Panc1 (cell line): ENCODE measurements around the gene ESR2. TPM values are rescaled to one million over a fixed set of nuclear protein-coding genes. Genes with fewer than 3 reads are reported as not detected.

ENCODE experiments used
- ATAC-seq: fragments of 200-7000 bp; cut with Tn5 transposase; 2 replicates; pipeline ENCODE4 v1.9.1; 2020; ENCODE audit warnings: mild to moderate bottlenecking, moderate library complexity
- BruUV-seq: library from RNA; stranded (reverse); fragments of 400-500 nt; replicated peaks from 2 replicates; lab custom pipeline; 2021; lab: Mats Ljungman, UMichigan
- CTCF ChIA-PET: fragments of 300-600 bp; sonication (Branson Sonifier 250); formaldehyde crosslinking; loops from one replicate; lab custom pipeline; 2022; ENCODE audit warnings: antibody characterized with exemption; lab: Charles Lee
- POLR2A ChIA-PET: fragments of 300-600 bp; sonication (Branson Sonifier 250); formaldehyde crosslinking; loops from one replicate; lab custom pipeline; 2022; ENCODE audit warnings: antibody characterized with exemption; lab: Charles Lee
- DNase-seq: peaks from one replicate; pipeline ENCODE4 v3.0.0-alpha.2; 2010; ENCODE audit warnings: low read depth, low spot score
- H3K27ac ChIP-seq: 2 replicates; pipeline ENCODE4 v1.5.1; 2011; ENCODE audit warnings: mild to moderate bottlenecking, low read length, inconsistent platforms
- H3K27me3 ChIP-seq: fragments of 200-500 bp; sonication (Bioruptor generic); 2 replicates; pipeline ENCODE4 v1.6.0; 2014; ENCODE audit warnings: low read length, inconsistent platforms; ENCODE audit not compliant: control insufficient read depth, insufficient read depth
- H3K36me3 ChIP-seq: fragments of 200-500 bp; sonication (Bioruptor generic); 2 replicates; pipeline ENCODE4 v1.5.1; 2014; ENCODE audit warnings: inconsistent platforms, mild to moderate bottlenecking, low read length, moderate library complexity; ENCODE audit not compliant: control insufficient read depth, insufficient read depth
- H3K4me1 ChIP-seq: 2 replicates; pipeline ENCODE4 v1.5.1; 2011; ENCODE audit warnings: inconsistent platforms, mild to moderate bottlenecking, low read length, moderate library complexity; ENCODE audit not compliant: control insufficient read depth, insufficient read depth
- H3K4me3 ChIP-seq, 2 experiments: 2 replicates each; pipeline ENCODE4 v1.5.1; 2011 to 2012; ENCODE audit warnings: low read depth in 2 of 2, low read length in 2 of 2, mild to moderate bottlenecking in 2 of 2, inconsistent platforms in 1 of 2, moderate library complexity in 1 of 2
- H3K9me3 ChIP-seq: fragments of 200-500 bp; sonication (Bioruptor generic); 2 replicates; pipeline ENCODE4 v1.5.1; 2014; ENCODE audit warnings: low read depth, mild to moderate bottlenecking, inconsistent platforms, low read length, moderate library complexity; ENCODE audit not compliant: control insufficient read depth, insufficient read depth
- CTCF ChIP-seq: fragments of 450-650 bp; IDR thresholded peaks from 2 replicates; pipeline ENCODE4 v1.5.1; 2017; ENCODE audit warnings: mild to moderate bottlenecking
- POLR2AphosphoS5 ChIP-seq: IDR thresholded peaks from 2 replicates; pipeline ENCODE4 v1.6.1; 2012; ENCODE audit warnings: mild to moderate bottlenecking, low read depth, low read length, moderate library complexity
- SIN3A ChIP-seq: IDR thresholded peaks from 2 replicates; pipeline ENCODE4 v1.6.1; 2012; ENCODE audit warnings: low read depth, mild to moderate bottlenecking, low read length, moderate library complexity, borderline replicate concordance; ENCODE audit not compliant: insufficient read depth
- TCF7L2 ChIP-seq: IDR thresholded peaks from 2 replicates; pipeline ENCODE4 v1.6.1; 2011; ENCODE audit warnings: mild to moderate bottlenecking, low read depth, low read length, inconsistent platforms
- in situ Hi-C: cut with HindIII; loops from 2 replicates; pipeline ENCODE4 v1.10.0; 2016; ENCODE audit warnings: low sequenced_read_pairs, low pct_unique_long_range_greater_than_20kb
- intact Hi-C: fragments of 100-400 bp; cut with micrococcal nuclease; formaldehyde crosslinking; loops from one replicate; pipeline ENCODE4 v1.10.0; 2022; ENCODE audit not compliant: unreplicated experiment
- total RNA-seq: library from RNA; stranded (reverse); gene quantifications from one replicate; pipeline ENCODE4 v1.2.1, GENCODE V29; 2021; ENCODE audit not compliant: unreplicated experiment
- TF ChIP-seq, protein P1 (sequence below), 2 experiments: IDR thresholded peaks; 2 replicates each; pipeline ENCODE4 v1.6.1; 2011 to 2012; ENCODE audit warnings: low read depth in 2 of 2, control low read depth in 1 of 2, low read length in 1 of 2, mild to moderate bottlenecking in 1 of 2, moderate library complexity in 1 of 2; ENCODE audit not compliant: insufficient read depth in 1 of 2

The ESR2 gene
- total RNA-seq, 1 experiment from 2014 or later, result not detected

GRCh38 chr14:64119980-64120379 lies 174.2 kb downstream of the ESR2 start:
- no TSS peak for BruUV-seq
- no peak overlapping the region for H3K27ac ChIP-seq
- intact Hi-C loops (no loop called here), in situ Hi-C loops (no loop called here)
- H3K27me3 ChIP-seq, result no peaks in the 10 kb centered on the region
- H3K9me3 ChIP-seq, result no peaks in the 10 kb centered on the region
- DNase-seq, result no peak
- ATAC-seq, result no peak
- no peaks in the 10 kb centered on the region for H3K36me3 ChIP-seq
- CTCF ChIA-PET, result no interaction called here
- no peak overlapping the region for H3K4me3 ChIP-seq
- POLR2A ChIA-PET, result interaction anchor here (0.7 kb wide), 1 partner anchor 216 kb away, joined by 3 read pairs; no protein-coding TSS in a partner anchor
- H3K4me1 ChIP-seq, result no peaks in the 10 kb centered on the region
- TF ChIP-seq SIN3A (no peak), CTCF (no peak), POLR2AphosphoS5 (no peak), TCF7L2 (no peak)
- TF ChIP-seq, protein P1, sequence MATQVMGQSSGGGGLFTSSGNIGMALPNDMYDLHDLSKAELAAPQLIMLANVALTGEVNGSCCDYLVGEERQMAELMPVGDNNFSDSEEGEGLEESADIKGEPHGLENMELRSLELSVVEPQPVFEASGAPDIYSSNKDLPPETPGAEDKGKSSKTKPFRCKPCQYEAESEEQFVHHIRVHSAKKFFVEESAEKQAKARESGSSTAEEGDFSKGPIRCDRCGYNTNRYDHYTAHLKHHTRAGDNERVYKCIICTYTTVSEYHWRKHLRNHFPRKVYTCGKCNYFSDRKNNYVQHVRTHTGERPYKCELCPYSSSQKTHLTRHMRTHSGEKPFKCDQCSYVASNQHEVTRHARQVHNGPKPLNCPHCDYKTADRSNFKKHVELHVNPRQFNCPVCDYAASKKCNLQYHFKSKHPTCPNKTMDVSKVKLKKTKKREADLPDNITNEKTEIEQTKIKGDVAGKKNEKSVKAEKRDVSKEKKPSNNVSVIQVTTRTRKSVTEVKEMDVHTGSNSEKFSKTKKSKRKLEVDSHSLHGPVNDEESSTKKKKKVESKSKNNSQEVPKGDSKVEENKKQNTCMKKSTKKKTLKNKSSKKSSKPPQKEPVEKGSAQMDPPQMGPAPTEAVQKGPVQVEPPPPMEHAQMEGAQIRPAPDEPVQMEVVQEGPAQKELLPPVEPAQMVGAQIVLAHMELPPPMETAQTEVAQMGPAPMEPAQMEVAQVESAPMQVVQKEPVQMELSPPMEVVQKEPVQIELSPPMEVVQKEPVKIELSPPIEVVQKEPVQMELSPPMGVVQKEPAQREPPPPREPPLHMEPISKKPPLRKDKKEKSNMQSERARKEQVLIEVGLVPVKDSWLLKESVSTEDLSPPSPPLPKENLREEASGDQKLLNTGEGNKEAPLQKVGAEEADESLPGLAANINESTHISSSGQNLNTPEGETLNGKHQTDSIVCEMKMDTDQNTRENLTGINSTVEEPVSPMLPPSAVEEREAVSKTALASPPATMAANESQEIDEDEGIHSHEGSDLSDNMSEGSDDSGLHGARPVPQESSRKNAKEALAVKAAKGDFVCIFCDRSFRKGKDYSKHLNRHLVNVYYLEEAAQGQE (IDR thresholded peaks at IDR 0.05; ENCODE audit: insufficient read depth in 1 of 2, low read depth in 2 of 2, low read length in 1 of 2), result no peak

- ATAC-seq, result no peak
- Histone ChIP-seq H3K4me3 (no peak overlapping the region), H3K9me3 (no peaks in the 10 kb centered on the region), H3K4me1 (no peaks in the 10 kb centered on the region), H3K36me3 (no peaks in the 10 kb centered on the region), H3K27me3 (no peaks in the 10 kb centered on the region), H3K27ac (no peak overlapping the region)
- no peak for DNase-seq
- CTCF ChIA-PET, result no interaction called here
- intact Hi-C loops (no loop called here), in situ Hi-C loops (no loop called here)
- POLR2A ChIA-PET, result no interaction called here
- TF ChIP-seq POLR2AphosphoS5, result no peak
- no peak for TF ChIP-seq CTCF
- TF ChIP-seq TCF7L2, result no peak
- TF ChIP-seq SIN3A, result no peak
- TF ChIP-seq, protein P1 (IDR thresholded peaks at IDR 0.05; ENCODE audit: insufficient read depth in 1 of 2, low read depth in 2 of 2, low read length in 1 of 2), result no peak
- no TSS peak for BruUV-seq
Measured at GRCh38 chr14:64119500-64119899, 174.7 kb downstream of the ESR2 start.
